GM18951 (cell line): Measurements from ENCODE around the gene EFCAB3.
"Not testable (repeated sequence)": the region's sequence is repeated elsewhere in the genome, so short reads cannot be mapped to it uniquely, and the experiment has no call there.

Experiments
- POLR2A ChIP-seq: IDR thresholded peaks from 4 replicates; pipeline ENCODE4 v1.6.1; 2011; ENCODE audit warnings: mild to moderate bottlenecking; ENCODE audit not compliant: insufficient read length, insufficient read depth; ENCODE audit errors: extremely low read depth
- in situ Hi-C: fragments of 300-500 bp; cut with MboI; formaldehyde crosslinking; loops from one replicate; pipeline ENCODE4 v1.12.0; 2022; ENCODE audit warnings: low sequenced_read_pairs, mixed read lengths, inconsistent platforms; ENCODE audit not compliant: unreplicated experiment

The EFCAB3 gene

GRCh38 chr17:62444063-62444462 lies 63.7 kb downstream of the EFCAB3 start:
- in situ Hi-C loops: no loop called here
- no peak for TF ChIP-seq POLR2A

GRCh38 chr17:62445791-62446190 lies 65.4 kb downstream of the EFCAB3 start:
- in situ Hi-C loops: not testable (repeated sequence)

GRCh38 chr17:62452195-62452594 lies 71.8 kb downstream of the EFCAB3 start:
- in situ Hi-C loops: not testable (repeated sequence)

- in situ Hi-C loops: not testable (repeated sequence)
Observed at GRCh38 chr17:62453041-62453440, 72.7 kb downstream of the EFCAB3 start.

GRCh38 chr17:62453656-62454055 lies 73.3 kb downstream of the EFCAB3 start:
- in situ Hi-C loops: not testable (repeated sequence)

GRCh38 chr17:62454111-62454510 lies 73.8 kb downstream of the EFCAB3 start:
- in situ Hi-C loops: not testable (repeated sequence)

- TF ChIP-seq POLR2A: no peak
- in situ Hi-C loops: no loop called here
Observed at GRCh38 chr17:62456016-62456415, 75.7 kb downstream of the EFCAB3 start.

GRCh38 chr17:62458483-62458882 lies 78.1 kb downstream of the EFCAB3 start:
- in situ Hi-C loops: not testable (repeated sequence)

- in situ Hi-C loops: not testable (repeated sequence)
Observed at GRCh38 chr17:62464422-62464821, 84.1 kb downstream of the EFCAB3 start.

- in situ Hi-C loops: not testable (repeated sequence)
Observed at GRCh38 chr17:62465271-62465670, 84.9 kb downstream of the EFCAB3 start.
